Choroid plexus epithelial cell (primary cell): ENCODE results near the gene MSANTD7.

Source experiments
- DNase-seq: peaks from one replicate; pipeline ENCODE4 v3.0.0-alpha.2; 2010; ENCODE audit warnings: low read depth
- H3K4me3 ChIP-seq: 2 replicates; pipeline ENCODE4 v1.5.1; 2011; ENCODE audit warnings: low read depth, mild to moderate bottlenecking, control low read depth, low read length, moderate library complexity
- CTCF ChIP-seq: conservative IDR thresholded peaks from 2 replicates; pipeline ENCODE4 v1.5.1; 2011; ENCODE audit warnings: low read depth, mild to moderate bottlenecking, control low read depth, inconsistent platforms, low read length, moderate library complexity

The MSANTD7 gene

GRCh38 chr10:14837757-14838581 is at the start of gene MSANTD7, which contains the start of the genes CDNF and HSPA14:
MSANTD7 (plus strand) TSS chr10:14838306; CDS start chr10:14842285, 3,979 bp downstream.
CDNF (minus strand) TSS chr10:14838037; CDS start chr10:14837946, 91 bp downstream.
HSPA14 (plus strand) TSS chr10:14838306; CDS start chr10:14838403, 97 bp downstream.
- TF ChIP-seq CTCF, result no peak
- peak within 1 kb of the TSS; percentile 99 for H3K4me3 ChIP-seq
- DNase-seq, result peak; percentile 100

- H3K4me3 ChIP-seq, result no peak overlapping the region
- no peak for DNase-seq
- no peak for TF ChIP-seq CTCF
Observed at GRCh38 chr10:14798636-14799035, 39.5 kb upstream of the MSANTD7 start.

GRCh38 chr10:14800397-14800796 is 37.7 kb upstream of the MSANTD7 start:
- TF ChIP-seq CTCF, result no peak
- H3K4me3 ChIP-seq, result no peak overlapping the region
- no peak for DNase-seq

- no peak for DNase-seq
- no peak overlapping the region for H3K4me3 ChIP-seq
Observed at GRCh38 chr10:14801723-14802122, 36.4 kb upstream of the MSANTD7 start.

GRCh38 chr10:14803827-14804226 is 34.3 kb upstream of the MSANTD7 start:
- no peak overlapping the region for H3K4me3 ChIP-seq

More at GRCh38 chr10:14801723-14802122, 36.4 kb upstream of the MSANTD7 start:
- no peak for TF ChIP-seq CTCF

GRCh38 chr10:14806318-14806717 is 31.8 kb upstream of the MSANTD7 start:
- DNase-seq, result no peak
- TF ChIP-seq CTCF, result no peak

More at GRCh38 chr10:14803827-14804226, 34.3 kb upstream of the MSANTD7 start:
- DNase-seq, result no peak
- TF ChIP-seq CTCF, result no peak

More at GRCh38 chr10:14806318-14806717, 31.8 kb upstream of the MSANTD7 start:
- no peak overlapping the region for H3K4me3 ChIP-seq
